HCEC 1CT (cell line): ENCODE data around the gene NFKBIZ.
"Not testable (repeated sequence)": the region's sequence is repeated elsewhere in the genome, so short reads cannot be mapped to it uniquely, and the experiment has no call there.

Experiments
- DNase-seq: peaks from one replicate; pipeline ENCODE4 v3.0.0-alpha.2; 2017

NFKBIZ gene

GRCh38 chr3:101851850-101852714 lies 2.8 kb downstream of the NFKBIZ start:
- no peak for DNase-seq

GRCh38 chr3:101852983-101853840 lies 3.9 kb downstream of the NFKBIZ start:
- DNase-seq, result no peak

- DNase-seq, result no peak
These were observed 4.7 kb downstream of the NFKBIZ start for GRCh38 chr3:101853982-101854381.

- no peak for DNase-seq
These were observed 5.4 kb downstream of the NFKBIZ start for GRCh38 chr3:101854608-101855304.

GRCh38 chr3:101857301-101857741 lies 8.0 kb downstream of the NFKBIZ start:
- DNase-seq, result no peak

GRCh38 chr3:101858464-101859030 lies 9.2 kb downstream of the NFKBIZ start:
- DNase-seq, result no peak

- DNase-seq, result no peak
These were observed 10.7 kb downstream of the NFKBIZ start for GRCh38 chr3:101859882-101860448.

- DNase-seq, result peak; percentile 18
These were observed 12.0 kb downstream of the NFKBIZ start for GRCh38 chr3:101861212-101861788.

- DNase-seq, result no peak
These were observed 12.6 kb downstream of the NFKBIZ start for GRCh38 chr3:101861789-101862415.

- no peak for DNase-seq
These were observed 13.3 kb downstream of the NFKBIZ start for GRCh38 chr3:101862416-101863165.

- not testable (repeated sequence) for DNase-seq
These were observed 15.6 kb downstream of the NFKBIZ start for GRCh38 chr3:101864926-101865325.

GRCh38 chr3:101865751-101866509 lies 16.6 kb downstream of the NFKBIZ start:
- peak; percentile 4 for DNase-seq

GRCh38 chr3:101867511-101867910 lies 18.2 kb downstream of the NFKBIZ start:
- DNase-seq, result no peak

GRCh38 chr3:101867996-101868395 lies 18.7 kb downstream of the NFKBIZ start:
- no peak for DNase-seq

- no peak for DNase-seq
These were observed 19.5 kb downstream of the NFKBIZ start for GRCh38 chr3:101868534-101869464.

- peak; percentile 35 for DNase-seq
These were observed 20.8 kb downstream of the NFKBIZ start for GRCh38 chr3:101870138-101870537.

GRCh38 chr3:101873619-101874018 lies 24.3 kb downstream of the NFKBIZ start:
- peak; percentile 84 for DNase-seq

- no peak for DNase-seq
These were observed 26.8 kb downstream of the NFKBIZ start for GRCh38 chr3:101876142-101876541.

- DNase-seq, result no peak
These were observed 29.3 kb downstream of the NFKBIZ start for GRCh38 chr3:101878589-101878988.
